ENCODE data around the gene PHC2. TPM values are rescaled to one million over a fixed set of nuclear protein-coding genes. Genes with fewer than 3 reads are reported as not detected.
"Not testable (repeated sequence)": the region's sequence is repeated elsewhere in the genome, so short reads cannot be mapped to it uniquely, and the experiment has no call there.

Gene PHC2
- total RNA-seq, 1 donor: 85.4 TPM

DNA sequence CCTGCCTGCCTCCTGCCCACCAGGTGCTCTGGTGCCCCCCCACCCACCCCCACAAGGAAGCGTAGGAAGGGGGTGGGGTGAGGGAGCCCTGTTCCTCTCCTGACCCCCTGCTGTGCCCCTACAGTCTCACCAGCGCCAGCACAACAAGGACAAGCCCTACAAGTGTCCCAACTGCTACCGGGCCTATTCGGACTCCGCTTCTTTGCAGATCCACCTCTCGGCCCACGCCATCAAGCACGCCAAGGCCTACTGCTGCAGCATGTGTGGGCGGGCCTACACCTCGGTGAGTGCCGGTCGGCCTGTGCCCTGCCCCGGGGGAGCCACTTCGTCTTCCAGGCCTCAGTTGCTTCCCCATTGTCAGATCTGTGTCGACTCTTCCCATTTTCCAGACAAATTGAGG, 135.9 kb downstream of the PHC2 start:
- Histone ChIP-seq H3K9me3 (ENCODE audit: low read depth, low read length) (no peaks in the 10 kb centered on the region), H3K4me3 (ENCODE audit: insufficient read depth, low read length) (no peak overlapping the region), H3K36me3 (ENCODE audit: insufficient read depth, low read length) (peaks cover 33% of the 10 kb centered on the region), H3K27me3 (ENCODE audit: insufficient read depth, low read length) (no peaks in the 10 kb centered on the region), H2AFZ (ENCODE audit: low read length) (no peak overlapping the region), H3K4me2 (ENCODE audit: insufficient read depth, low read length) (no peak overlapping the region), H4K20me1 (ENCODE audit: insufficient read depth, low read length) (peaks cover 15% of the 10 kb centered on the region), H3K27ac (ENCODE audit: low read depth, low read length) (no peak overlapping the region), H3K4me1 (ENCODE audit: insufficient read depth, low read length) (no peaks in the 10 kb centered on the region), H3K79me2 (ENCODE audit: insufficient read depth, low read length) (peaks cover 2% of the 10 kb centered on the region)
- DNase-seq (ENCODE audit: insufficient read length, low spot score, missing footprints): no peak
- TF ChIP-seq, protein P1, sequence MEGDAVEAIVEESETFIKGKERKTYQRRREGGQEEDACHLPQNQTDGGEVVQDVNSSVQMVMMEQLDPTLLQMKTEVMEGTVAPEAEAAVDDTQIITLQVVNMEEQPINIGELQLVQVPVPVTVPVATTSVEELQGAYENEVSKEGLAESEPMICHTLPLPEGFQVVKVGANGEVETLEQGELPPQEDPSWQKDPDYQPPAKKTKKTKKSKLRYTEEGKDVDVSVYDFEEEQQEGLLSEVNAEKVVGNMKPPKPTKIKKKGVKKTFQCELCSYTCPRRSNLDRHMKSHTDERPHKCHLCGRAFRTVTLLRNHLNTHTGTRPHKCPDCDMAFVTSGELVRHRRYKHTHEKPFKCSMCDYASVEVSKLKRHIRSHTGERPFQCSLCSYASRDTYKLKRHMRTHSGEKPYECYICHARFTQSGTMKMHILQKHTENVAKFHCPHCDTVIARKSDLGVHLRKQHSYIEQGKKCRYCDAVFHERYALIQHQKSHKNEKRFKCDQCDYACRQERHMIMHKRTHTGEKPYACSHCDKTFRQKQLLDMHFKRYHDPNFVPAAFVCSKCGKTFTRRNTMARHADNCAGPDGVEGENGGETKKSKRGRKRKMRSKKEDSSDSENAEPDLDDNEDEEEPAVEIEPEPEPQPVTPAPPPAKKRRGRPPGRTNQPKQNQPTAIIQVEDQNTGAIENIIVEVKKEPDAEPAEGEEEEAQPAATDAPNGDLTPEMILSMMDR (IDR thresholded peaks at IDR 0.05; ENCODE audit: extremely low read depth, low read depth, low read length): no peak

GRCh38 chr1:33294071-33295010, 136.6 kb downstream of the PHC2 start:
- Histone ChIP-seq H3K27me3 (ENCODE audit: insufficient read depth, low read length) (no peaks in the 10 kb centered on the region), H3K4me2 (ENCODE audit: insufficient read depth, low read length) (no peak overlapping the region), H3K4me1 (ENCODE audit: insufficient read depth, low read length) (no peaks in the 10 kb centered on the region), H3K79me2 (ENCODE audit: insufficient read depth, low read length) (peaks cover 2% of the 10 kb centered on the region), H3K4me3 (ENCODE audit: insufficient read depth, low read length) (no peak overlapping the region), H2AFZ (ENCODE audit: low read length) (no peak overlapping the region), H3K36me3 (ENCODE audit: insufficient read depth, low read length) (peaks cover 37% of the 10 kb centered on the region), H3K9me3 (ENCODE audit: low read depth, low read length) (no peaks in the 10 kb centered on the region), H3K27ac (ENCODE audit: low read depth, low read length) (no peak overlapping the region), H4K20me1 (ENCODE audit: insufficient read depth, low read length) (peaks cover 15% of the 10 kb centered on the region)
- DNase-seq (ENCODE audit: insufficient read length, low spot score, missing footprints): no peak
- TF ChIP-seq, protein P1 (IDR thresholded peaks at IDR 0.05; ENCODE audit: extremely low read depth, low read depth, low read length): no peak

- H2AFZ ChIP-seq (ENCODE audit: low read length): no peak overlapping the region
- H3K27me3 ChIP-seq (ENCODE audit: insufficient read depth, low read length): no peaks in the 10 kb centered on the region
- H3K4me2 ChIP-seq (ENCODE audit: insufficient read depth, low read length): no peak overlapping the region
- H3K9me3 ChIP-seq (ENCODE audit: low read depth, low read length): no peaks in the 10 kb centered on the region
- no peak overlapping the region for H3K4me3 ChIP-seq (ENCODE audit: insufficient read depth, low read length)
- peaks cover 25% of the 10 kb centered on the region for H3K36me3 ChIP-seq (ENCODE audit: insufficient read depth, low read length)
- H3K79me2 ChIP-seq (ENCODE audit: insufficient read depth, low read length): peaks cover 2% of the 10 kb centered on the region
- H4K20me1 ChIP-seq (ENCODE audit: insufficient read depth, low read length): peaks cover 20% of the 10 kb centered on the region
- no peak overlapping the region for H3K27ac ChIP-seq (ENCODE audit: low read depth, low read length)
- TF ChIP-seq, protein P1 (IDR thresholded peaks at IDR 0.05; ENCODE audit: extremely low read depth, low read depth, low read length): no peak
- no peak for DNase-seq (ENCODE audit: insufficient read length, low spot score, missing footprints)
- no peaks in the 10 kb centered on the region for H3K4me1 ChIP-seq (ENCODE audit: insufficient read depth, low read length)
These were observed 138.1 kb downstream of the PHC2 start for GRCh38 chr1:33292726-33293340.

DNA sequence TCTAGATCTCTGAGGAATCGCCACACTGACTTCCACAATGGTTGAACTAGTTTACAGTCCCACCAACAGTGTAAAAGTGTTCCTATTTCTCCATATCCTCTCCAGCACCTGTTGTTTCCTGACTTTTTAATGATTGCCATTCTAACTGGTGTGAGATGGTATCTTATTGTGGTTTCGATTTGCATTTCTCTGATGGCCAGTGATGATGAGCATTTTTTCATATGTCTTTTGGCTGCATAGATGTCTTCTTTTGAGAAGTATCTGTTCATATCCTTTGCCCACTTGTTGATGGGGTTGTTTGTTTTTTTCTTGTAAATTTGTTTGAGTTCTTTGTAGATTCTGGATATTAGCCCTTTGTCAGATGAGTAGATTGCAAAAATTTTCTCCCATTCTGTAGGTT, 140.3 kb downstream of the PHC2 start:
- H3K4me2 ChIP-seq (ENCODE audit: insufficient read depth, low read length); H3K79me2 ChIP-seq (ENCODE audit: insufficient read depth, low read length); DNase-seq (ENCODE audit: insufficient read length, low spot score, missing footprints); H3K27me3 ChIP-seq (ENCODE audit: insufficient read depth, low read length); H2AFZ ChIP-seq (ENCODE audit: low read length); H3K27ac ChIP-seq (ENCODE audit: low read depth, low read length); H3K4me3 ChIP-seq (ENCODE audit: insufficient read depth, low read length); H3K9me3 ChIP-seq (ENCODE audit: low read depth, low read length); H3K4me1 ChIP-seq (ENCODE audit: insufficient read depth, low read length): not testable (repeated sequence)
- Histone ChIP-seq H4K20me1 (ENCODE audit: insufficient read depth, low read length) (peaks cover 20% of the 10 kb centered on the region), H3K36me3 (ENCODE audit: insufficient read depth, low read length) (peaks cover 25% of the 10 kb centered on the region)

Data from osteoblast (primary cell).